Skin of body (tissue), 2 donors: ENCODE data around the gene ITGB6. TPM values are rescaled to one million over a fixed set of nuclear protein-coding genes. Genes with fewer than 3 reads are reported as not detected.

Source experiments
- DNase-seq: peaks from one replicate; lab custom pipeline; 2025; lab: John Stamatoyannopoulos, UW
- total RNA-seq: library from RNA; depleted of rRNA; stranded (reverse); fragments of >200 nt; gene quantifications from one replicate; pipeline ENCODE4 v1.2.3, GENCODE V29; 2014

ITGB6 gene
- total RNA-seq, 1 donor from 2014 or later, result 11.6 TPM

DNA sequence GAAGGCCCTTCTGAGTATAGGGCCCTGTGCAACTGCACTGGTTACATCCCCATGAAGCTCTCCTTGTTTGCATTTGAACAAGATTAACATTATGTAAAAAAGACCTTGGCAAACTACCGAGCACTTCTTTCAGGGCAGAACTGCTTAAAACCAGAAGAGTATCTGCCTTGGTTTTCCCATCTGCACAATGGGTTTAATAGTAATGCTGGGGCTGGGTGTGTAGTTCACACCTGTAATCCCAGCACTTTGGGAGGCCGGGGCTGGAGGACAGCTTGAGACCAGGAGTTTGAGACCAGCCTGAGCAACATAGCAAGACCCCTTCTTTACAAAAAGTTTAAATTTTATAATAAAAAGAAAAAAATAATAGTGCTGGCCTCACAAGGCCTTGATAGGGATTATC is 146.1 kb downstream of the ITGB6 start:
- no peak for DNase-seq

DNA sequence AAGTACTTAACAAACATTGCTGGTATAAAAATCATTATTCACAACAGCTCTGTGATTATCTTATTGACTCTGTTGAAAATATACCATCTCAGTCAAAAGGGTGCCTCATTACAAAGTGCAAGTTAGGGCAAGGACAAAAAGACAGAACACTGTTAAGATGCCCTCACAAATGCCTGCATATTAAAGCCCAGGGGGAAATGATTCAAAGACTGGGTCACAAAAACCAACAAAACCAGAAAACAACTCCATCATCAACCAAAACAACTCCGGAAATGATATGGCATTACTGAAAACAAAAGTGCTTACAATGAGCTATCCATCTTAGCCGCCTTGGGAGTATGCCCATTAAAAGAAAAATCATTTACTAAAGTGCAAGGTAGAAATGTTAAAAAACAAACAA is 147.5 kb downstream of the ITGB6 start:
- DNase-seq, result no peak

DNA sequence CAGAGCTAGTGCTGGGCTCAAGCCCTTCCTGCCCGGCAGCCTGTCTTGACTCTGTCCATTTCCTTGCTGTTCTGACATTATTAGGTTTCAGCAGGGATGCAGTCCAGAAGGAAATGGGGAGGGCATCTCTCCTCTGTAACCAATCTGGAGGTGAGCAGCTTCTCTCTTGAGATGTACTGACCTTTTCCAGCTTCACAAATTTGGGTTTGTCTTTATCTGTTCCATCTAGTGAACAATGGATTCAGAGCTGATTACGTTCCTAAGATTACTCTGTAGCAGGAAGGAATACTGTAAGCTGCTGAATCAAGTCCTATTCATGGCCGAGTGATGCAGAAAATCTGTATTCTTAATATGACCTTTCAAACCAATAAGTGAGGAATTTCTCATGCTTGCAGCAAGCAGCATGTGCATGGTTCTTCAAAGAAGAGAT is 148.7 kb downstream of the ITGB6 start:
- no peak for DNase-seq

DNA sequence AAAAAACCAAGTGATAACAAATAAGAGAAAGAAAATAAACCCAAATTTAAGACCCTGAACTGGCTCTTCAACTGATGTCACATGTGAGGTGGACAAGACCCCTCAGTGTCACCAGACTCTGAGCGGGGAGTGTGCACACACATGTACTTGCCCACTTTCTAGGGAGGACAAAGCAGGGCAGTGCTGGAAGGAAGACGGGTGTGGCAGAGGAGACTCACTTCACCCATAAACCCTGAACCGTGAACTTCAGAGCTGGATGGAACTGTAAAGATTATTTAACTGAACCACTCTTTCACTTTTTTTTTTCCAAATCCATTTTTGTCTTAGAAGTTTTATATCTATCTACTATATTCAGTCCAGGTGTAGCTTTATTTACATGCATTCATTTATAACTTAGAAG is 149.9 kb downstream of the ITGB6 start:
- no peak for DNase-seq

Other genes starting within 250 kb of the ITGB6 start
- gene PLA2R1, start 137.7 kb downstream of the ITGB6 start, total RNA-seq, result 11.3 TPM